ENCODE data around the gene PIP4K2A.

PIP4K2A gene

DNA sequence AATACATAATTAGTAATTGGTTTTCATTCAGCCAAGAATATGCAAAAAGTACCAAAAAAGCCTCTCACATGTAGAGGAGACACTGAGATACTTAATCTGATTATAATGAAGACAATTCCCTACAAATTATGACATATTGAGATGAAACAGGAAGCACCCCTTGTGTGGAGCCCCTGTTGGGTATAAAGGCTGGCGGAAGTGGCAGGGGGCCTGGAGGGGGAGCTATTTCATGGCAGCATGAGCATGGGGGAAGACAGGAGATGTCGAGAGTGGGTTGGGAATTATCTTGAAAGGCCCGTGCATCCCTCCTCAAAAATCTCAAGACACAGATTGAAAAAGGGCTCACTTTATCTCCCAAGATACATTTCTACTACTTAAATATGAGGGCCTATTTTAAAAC, 96.9 kb downstream of the PIP4K2A start:
- no peak for DNase-seq

DNA sequence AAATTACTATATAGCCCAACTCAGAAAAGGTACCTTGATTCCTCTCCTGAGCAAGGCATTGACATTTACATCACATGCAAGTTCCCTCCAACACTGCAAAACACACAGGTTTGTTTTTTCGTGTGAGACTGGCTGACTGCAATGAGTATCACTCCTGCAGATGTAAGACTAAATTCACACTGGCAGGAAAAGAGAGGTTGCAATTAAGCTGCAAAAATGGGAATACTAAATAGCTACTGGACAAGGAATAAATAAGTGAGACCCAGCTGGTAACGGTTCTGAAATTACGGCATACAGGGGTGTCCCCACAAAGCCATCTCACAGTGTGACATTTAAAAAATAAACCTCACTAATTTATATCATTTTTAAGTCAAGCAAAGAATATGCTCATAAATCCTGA, 97.3 kb downstream of the PIP4K2A start:
- no peak for DNase-seq

DNA sequence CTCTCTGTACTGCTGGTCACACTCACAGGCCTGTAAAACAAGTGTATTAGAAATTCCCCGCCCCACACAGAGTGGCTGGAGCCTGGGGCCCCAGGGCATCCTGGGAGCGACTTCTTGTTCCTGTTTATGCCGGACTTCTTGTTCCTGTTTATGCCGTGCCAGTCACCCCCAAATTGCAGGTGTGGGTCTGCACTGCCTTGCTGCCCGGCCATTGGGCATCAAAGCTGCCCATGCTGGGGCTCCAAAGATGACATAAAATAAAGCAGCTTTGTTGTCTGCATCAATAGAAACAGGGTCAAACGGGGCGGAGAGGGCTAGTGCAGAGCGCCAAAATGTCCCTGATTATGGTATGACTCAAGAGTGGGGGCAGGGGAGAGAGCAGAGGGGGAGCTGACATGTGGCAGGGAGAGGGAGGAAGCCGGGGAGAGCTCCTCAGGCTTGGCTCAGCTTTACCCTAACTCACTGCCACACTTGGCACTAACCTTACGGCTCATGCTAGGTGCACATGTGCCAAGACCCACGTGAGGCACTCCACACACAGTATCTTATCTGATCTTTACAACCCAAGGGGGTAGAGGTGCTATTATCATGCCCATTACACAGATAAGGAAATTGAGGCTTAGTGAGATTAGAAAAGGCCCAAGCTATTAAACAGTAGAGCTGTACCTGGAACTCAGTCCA, 98.4 kb downstream of the PIP4K2A start:
- peak; percentile 40 for DNase-seq

DNA sequence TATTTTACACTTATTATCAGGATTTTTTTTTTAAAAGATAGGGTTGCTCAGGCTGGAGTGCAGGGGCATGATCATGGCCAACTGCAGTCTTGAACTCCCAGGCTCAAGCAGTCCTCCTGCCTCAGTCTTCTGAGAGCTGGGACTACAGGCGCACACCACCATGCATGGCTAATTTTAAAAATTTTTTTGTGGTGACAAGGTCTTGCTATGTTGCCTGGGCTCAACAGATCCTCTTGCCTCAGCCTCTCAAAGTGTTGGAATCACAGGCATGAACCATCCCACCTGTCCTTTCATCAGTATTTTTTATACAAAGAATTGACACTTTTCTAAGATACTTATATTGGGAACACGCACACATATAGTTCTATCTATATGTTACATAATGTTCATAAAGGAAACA, 99.3 kb downstream of the PIP4K2A start:
- DNase-seq, result no peak

DNA sequence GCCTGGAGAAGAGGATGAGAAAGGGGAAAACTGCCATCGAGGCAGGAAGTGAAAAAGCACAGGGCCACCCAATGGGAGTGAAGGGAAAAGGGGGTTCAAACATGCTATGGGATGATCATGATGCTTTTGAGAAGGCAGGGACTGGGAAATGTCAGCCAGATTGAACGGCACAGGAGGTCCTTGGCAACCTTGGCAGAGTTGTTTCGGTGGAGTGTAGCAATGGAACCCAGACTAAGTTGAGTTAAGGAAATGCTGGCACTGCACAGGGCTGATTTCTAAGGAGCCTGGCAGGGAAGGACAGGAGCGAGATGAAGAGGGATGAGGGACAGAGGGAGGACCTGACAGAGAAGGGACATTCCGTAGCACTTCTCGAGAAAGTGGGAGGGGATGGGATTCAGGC, 101.4 kb downstream of the PIP4K2A start:
- DNase-seq, result no peak

DNA sequence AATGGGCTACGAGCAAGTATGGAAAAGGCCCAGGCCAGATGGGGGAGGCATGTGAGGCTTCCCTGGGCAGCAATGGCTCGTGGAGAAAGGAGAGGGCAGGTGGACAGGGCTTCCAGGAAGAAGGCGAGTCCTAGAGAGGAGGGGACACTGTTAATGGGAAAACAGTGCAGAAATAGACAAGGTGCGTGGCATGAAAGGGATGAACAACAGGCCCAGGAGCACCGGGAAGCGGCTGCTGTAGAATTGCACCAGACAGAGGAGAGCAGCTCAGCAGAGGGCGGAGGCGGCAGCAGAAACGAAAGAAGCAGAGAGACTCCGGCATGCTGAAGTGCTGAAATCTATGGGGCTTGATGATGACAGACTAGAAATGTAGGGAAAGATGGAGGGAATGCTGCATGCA, 102.1 kb downstream of the PIP4K2A start:
- peak; percentile 38 for DNase-seq

DNA sequence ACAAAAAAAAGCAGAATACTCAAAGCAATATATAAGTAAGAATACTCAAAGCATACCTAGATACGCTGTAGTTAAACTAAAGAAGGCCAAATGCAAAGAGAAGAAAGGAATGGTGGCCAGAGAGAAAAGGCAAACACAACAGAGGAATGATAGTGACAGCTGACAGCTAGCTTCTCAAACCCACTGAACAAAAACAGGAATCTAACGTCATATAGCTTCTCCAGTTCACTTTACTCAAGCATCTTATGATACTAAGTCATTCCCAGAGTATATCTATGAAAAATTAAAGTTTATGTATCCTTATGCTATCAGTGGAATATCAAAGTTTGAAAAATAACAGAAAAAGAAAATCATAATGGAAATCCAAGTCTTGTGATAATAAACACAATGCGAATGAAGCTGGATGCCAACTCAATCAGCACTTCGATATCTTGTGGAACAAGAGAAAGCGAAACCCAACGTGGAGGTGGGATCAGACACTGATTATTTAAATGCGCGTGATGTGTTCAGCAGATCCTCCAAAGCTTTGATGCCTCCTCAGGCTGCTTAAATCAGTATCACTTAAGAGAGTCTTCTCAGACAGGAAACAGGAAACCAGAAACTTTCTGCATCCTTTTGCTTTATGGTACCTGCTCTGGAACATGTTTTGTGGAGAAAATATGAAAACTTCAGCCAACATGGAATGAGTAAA, 102.8 kb downstream of the PIP4K2A start:
- peak; percentile 90 for DNase-seq

DNA sequence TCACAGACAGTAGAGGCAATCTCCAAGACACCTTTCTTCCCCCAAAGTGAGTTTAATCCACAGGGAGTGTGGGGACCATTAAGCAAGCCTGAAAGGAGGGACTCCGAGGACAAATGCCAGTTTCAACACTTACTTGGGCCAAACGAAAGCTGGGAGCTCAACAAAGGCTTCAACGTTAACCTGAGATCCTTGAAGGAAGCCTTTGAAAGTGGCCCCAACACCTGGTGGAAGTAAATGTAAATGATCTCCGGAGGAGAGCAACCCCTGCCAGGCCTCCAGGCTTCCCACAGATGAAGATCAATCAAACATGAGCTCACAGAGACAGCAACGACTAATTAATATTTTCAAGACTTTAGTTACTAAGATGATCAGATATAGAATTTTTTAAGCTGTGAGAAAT, 103.8 kb downstream of the PIP4K2A start:
- DNase-seq, result no peak

DNA sequence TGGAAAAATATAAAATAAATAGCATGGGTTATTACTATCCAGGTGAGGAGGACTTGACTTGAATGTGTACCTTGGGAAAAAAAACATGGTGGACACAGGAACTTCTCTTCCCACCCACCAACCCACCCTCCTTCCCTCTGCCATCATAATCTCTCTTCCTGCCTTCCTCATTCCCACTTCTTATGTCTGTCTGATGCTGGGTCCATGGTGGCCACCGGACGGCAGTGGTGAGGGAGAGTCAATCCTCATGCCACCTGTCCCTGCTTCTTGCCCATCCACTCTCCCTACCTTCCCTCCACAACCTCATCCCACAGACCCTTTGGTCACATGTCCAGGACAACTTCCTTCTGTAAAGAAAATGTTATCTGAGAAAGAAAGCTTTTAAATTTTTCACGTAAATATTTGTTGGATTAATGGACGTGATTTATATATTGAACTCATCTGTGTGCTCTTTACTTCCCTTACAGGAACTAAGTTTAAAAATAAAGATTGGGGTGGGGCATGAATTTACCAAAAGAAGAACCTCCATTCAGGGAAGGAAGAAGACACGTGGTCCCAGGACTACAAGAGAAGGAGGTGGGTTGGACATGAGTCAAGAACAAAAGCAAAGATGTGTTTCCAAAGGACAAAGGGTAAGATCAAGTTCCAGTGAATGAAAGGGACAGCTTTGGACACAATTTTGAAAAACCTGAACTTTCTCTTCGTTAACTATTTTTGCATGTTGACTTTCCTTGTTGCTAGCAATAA, 104.5 kb downstream of the PIP4K2A start:
- DNase-seq, result no peak

DNA sequence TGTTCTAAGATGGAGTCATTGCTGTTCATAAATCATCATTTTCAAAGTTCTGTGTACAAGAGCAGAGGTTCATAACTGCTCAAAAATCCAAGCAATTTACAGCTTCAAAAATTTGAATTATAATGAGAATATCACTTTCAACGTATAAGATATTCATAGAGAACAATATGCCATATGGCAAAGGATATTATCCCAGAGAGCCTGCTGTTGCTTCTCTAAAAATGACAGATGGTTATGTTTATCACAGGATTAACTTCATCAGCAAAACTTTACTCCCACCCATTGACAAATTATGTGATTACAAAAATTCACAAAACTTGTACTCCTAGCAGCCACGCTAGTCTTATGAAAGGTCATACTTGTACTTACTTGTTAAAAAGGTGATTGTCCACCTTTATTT, 105.1 kb downstream of the PIP4K2A start:
- DNase-seq, result no peak

DNA sequence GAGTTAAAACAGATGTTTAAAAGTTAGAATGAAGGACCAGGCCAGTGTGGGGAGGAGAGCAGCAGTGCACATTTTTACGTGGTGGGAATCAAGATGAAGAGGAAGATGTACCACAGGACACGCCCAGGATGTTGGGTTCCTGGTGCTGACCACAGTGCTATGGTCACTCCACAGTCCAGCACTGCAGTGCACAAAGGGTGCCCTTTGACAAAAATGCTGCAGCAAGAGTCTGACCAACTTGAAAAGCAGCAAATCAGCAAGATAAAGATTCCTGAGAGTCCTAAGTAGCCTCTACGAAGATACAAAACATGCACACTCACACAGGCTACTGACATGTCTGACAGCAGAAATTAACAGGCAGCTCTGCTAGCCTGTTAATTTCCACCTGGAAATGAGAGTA, 107.1 kb downstream of the PIP4K2A start:
- no peak for DNase-seq

DNA sequence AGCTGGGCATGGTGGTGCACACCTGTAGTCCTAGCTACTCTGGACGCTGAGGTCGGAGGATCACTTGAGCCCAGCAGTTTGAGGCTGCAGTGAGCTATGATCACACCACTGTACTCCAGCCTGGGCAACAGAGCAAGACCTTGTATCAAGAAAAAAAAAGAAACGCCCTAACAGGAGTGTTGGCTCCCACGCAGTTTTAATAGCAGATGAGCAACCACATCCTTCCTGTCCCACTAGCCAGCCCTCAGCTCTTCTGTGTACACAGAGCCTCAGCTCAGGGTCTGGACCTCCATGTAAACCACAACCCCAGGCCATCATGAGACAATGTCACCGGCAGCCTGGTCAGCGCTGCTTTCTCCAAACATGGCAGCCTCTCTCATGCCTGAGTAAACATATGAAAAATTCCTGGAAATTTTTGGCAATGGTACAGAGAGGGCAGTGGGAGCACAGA, 108.2 kb downstream of the PIP4K2A start:
- peak; percentile 45 for DNase-seq

DNA sequence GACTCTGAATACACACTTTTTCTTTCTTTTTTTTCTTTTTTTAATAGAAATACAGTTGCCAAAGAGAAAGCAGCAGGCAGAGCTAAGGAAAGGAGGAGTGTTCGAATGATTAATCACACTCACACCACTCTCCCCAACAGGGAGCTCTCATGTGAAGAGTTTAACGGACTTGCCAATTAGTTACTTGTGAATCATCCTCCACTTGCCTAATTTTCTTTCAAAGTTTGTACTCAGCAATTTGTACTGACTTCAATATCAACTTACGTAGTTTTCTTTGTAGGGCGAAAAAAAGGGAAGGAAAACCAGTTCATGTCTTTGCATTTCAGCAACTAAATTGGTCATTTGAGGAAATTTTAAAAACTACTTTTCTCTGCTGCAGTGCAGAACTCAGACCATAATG, 109.2 kb downstream of the PIP4K2A start:
- no peak for DNase-seq

DNA sequence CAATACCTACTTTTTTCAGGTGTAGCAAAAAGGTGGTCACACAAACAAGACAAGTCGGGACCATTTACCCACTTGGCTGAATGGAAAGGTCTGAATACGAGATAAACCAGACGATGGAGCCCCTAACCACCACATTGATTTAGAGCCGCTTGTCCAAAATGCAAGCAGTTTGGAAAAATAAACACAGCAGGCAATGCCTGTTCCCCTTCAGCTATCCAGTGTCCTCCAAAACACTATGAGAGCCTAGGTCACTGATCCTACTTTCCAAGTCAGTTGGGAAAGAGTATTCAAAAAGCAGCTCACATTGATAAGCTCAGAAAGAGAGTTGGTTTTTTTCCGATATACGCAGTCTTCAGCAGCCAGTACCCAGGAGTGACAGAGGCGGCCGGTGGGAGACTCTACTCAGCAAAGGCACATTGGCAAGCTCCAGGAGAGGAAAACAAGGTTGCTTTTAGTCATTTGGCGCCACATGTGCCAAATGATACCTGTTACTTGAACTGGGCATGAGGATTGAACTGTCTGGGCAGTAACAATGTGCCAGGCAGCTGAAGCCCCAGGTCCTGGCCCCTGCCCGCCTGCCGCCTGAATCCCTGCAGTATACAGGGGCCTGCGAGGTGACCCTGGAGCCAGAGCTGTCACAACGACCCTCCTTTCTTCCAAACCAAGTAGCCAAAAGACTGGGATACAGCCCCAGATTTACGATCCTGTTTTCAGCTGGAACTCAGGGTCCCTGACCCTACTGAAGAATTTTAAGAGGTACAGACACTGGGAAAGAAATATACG, 109.8 kb downstream of the PIP4K2A start:
- no peak for DNase-seq

DNA sequence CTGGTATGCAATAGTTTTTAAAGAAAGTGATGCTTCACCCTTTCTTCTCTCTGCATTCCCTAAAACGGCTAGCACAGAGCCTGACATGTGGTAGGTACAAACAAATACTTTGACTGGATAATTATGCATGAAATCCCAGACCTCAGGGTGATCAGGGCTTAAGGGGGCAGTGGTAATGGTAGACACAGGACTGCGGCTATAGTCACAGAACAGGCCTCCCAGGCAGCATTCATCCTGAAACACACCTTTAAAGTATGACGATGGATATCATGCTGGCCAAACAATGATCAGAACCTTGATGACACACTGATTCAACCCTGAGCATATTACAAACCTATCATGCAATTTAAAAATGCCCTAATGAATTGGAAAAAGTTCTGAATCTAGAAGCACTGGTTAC, 110.8 kb downstream of the PIP4K2A start:
- DNase-seq, result no peak

DNA sequence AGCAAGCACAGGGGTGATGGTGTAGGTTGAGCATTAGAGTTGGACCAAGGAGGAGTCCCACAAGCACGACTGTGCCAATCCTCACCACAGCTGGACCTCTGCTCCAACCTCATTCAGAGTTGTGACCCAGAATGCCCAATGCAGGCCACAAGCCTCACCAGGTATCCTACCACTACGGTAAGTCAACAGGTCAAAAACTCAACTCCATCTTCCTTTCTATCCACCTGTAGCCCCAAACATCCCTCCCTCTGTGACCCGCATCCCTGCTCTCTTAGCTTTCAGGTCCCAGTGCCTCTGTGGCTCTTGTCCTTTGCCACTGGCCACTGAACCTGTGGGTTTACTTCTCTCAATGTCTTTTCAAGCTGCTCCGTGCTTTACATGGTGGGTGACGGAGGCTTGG, 112.8 kb downstream of the PIP4K2A start:
- no peak for DNase-seq

DNA sequence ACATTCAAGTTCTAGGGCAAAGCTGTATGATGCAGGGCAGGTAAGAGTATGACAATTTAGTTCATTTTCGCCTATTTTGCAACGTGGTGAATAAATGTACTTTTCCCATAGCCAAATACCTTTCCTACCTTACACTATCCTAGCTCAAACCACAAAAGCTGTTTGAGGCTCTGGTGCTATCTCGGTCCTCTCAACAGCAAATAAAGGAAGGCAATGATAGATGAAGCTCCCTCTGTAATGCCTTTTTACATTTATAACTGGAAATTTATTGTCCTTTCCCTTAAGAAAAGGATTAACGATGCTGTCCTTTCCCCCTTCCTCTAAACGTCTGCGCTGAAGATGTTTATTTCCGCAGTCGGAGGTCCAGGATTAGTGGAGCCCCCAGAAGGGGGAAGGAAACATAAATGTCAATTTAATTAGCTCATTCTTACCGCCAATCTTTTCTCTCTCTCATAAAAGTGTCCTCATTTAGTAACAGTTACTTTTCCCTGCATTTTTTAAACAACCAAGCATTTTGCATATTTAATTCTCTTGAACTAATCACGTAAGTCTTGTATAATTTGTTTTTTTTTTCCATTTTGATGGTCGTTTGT, 114.6 kb downstream of the PIP4K2A start:
- DNase-seq, result no peak

DNA sequence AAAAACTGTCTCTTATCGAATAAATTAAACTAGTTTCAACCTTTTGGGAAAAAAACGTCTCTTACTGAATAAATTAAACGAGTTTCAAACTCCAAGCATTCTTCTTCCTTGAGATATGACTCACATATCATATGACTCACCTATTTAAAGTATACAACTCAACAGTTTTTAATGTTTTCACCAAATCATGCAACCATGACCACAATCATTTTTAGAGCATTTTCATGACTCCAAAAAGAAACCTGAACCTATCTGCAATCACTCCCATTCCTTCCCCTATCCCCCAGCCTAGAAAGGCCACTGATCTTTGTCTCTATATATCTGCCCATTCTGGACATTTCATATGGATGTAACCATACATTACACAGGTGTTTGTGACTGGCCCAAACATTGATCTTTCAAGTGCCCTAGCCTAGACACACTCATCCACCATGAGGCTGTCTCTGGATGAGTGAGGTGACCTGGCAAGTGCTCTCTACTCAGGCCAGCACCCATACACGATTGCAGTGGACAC, 115.3 kb downstream of the PIP4K2A start:
- DNase-seq, result no peak

DNA sequence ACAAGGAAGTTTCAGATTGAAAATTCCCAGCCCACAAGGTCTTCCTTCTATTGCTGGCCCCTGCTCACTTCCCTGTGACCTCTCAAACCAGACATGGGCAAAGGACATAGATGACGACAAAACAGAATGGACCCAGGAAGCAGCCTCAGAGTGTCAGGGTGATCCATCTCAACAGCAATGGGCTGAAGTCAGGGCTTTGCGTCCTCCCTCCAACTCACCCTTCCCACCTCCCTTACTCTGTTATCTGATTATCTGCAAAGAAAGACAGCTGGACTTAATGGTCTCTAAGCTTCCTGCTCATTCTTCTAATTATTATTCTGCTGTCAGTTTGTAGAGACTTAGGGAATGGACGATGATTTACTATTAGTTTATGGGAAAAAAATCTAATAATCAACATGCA, 115.9 kb downstream of the PIP4K2A start:
- no peak for DNase-seq

DNA sequence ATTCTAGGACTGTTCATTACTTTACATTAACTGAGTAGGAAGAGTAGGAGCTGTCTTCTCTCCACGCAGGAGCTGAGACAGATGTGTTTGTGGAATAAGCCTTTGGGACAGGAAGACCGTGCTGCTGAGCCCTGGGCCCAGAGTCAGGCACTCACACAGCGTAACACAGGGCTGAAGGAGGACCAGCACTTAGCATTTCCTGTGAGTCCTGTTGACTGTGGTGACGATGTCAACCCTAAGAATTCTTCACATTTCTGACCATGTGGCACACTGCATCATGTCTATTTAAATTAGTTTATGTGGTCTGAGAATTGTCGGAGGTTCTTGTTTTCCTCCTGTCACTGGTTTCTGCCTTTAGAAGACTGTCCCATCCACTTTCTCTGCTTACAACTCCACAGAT, 117.2 kb downstream of the PIP4K2A start:
- DNase-seq, result peak; percentile 30

DNA sequence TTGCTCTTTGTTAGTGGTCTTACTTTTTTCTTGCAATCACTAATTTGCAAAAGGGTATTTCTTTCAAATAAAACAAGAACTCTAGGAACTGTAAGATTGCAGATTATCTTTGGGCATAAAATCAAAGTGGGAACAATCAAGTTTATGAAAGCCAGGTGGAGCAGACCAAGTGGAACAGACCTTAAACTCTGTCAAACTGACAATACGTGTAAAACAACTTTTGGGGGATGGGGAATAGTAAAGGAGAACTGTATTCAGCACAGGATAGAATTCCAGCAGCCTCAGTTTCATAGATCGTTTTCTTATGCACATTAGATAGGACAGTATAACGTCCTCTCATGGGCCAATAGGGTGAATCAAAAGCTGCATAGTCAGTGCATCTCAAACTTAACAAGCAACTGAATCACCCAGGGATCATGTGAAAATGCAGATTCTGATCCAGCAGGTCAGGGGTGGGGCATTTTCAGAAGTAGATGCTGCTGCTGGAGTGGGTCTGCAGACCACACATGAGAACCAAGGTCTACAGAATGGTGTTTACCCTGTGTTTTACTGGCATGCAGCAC, 120.7 kb downstream of the PIP4K2A start:
- no peak for DNase-seq

DNA sequence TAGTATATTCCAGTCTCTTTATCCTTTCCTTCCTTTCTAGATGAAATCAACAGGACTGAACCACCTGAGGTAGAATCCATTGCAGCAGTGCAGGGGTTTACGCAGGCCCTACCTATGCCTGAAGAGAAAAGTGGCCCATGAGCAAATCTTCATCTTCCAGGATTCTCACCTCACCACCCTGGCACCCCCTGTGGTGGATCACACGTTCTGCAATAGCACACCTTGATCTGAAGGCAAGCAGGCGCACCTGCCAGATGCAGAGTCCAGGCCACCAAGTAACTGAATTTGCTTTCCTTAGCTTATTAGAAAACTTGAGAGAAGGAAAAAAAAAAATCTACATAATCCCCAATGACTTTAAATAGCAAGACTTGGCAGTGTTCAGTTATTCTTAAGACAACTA, 121.4 kb downstream of the PIP4K2A start:
- no peak for DNase-seq
